ENCODE results near the gene RGS19.

The RGS19 gene

DNA sequence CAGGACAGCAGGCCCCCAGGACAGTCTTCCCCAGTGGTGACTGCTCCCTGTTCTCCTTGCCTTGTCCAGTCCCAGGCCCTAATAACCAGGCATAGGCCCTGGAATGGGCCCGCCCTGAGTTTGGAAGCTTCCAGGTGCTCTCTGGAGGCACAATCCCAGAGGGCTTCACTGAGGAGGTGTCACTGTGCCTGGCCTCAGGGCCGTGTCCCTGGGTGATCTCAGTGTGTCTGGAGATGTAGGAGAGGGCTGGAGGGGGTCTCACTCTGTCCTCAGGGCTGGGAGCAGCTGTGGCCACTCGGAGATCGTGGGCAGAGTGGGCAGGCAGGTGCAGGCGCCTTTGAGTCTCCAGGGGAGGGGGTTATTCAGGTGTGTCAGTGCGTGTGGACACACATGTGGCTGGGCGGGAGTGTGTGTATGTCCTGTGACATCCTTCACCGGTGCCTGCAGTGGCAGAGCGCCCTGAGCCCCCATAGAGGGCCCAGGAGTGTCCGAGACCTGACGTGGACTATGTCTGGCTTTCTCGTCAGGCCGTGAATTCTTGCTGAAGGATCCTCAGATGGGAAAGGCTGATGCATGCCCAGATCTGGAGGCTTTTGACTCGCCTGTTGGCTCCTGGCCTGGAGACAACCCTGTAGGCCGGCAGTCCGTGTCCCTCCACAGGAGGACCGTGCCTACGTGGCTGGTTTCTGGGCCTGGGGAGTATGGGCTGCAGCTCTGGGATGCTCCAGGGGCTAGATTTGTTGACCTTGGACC is 33.5 kb upstream of the RGS19 start:
- H3K4me1 Mint-ChIP-seq: peaks cover 3% of the 10 kb centered on the region
- H3K4me3 Mint-ChIP-seq: no peak overlapping the region
- ATAC-seq (no peak), DNase-seq (no peak)
- H3K27me3 Mint-ChIP-seq: no peaks in the 10 kb centered on the region
- H3K27ac Mint-ChIP-seq: no peak overlapping the region
- no peaks in the 10 kb centered on the region for H3K36me3 Mint-ChIP-seq (ENCODE audit: low read depth)
- H3K9me3 Mint-ChIP-seq: no peaks in the 10 kb centered on the region

DNA sequence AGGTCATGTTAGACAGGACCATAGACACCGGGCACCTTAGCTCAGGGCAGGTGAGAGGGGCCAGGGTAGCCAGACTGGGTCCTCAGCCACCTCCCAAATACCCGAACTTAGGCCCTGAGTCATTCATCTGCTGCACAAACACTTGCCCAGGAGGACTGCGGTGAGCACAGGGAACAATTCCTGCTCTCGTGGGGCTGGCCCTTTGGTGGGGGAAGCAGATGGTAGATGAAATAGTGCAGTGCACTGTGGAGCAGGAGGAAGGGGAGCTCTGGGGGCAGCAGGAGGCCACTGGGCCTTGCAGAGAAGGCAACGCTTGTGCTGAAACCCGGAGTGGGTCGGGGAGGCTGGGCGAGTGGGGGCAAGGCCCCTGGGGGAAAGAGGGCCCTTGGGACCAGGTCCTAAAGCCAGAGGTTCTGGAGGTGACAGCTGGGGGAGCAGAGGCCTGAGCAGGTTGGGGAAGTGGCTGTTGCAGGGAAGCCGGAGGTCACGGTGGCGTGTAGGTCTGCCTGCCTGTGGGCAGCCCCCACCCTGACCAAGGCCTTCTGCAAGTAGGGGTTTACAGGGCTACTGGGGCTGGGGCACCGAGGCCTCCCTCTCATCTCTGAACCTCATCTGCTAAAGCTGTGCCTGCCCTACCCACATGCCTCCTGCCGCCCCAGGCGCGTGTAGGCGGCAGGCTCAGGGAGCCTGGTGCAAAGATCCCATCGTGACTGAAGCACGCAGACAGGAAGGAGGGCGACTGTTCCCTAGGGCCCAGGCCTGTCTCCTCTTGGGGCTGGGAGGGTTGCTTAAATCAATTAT is 32.7 kb upstream of the RGS19 start:
- Mint-ChIP-seq H3K4me3 (no peak overlapping the region), H3K4me1 (peaks cover 6% of the 10 kb centered on the region), H3K36me3 (ENCODE audit: low read depth) (no peaks in the 10 kb centered on the region), H3K27ac (no peak overlapping the region), H3K27me3 (no peaks in the 10 kb centered on the region), H3K9me3 (no peaks in the 10 kb centered on the region)
- ATAC-seq: no peak
- DNase-seq: no peak

DNA sequence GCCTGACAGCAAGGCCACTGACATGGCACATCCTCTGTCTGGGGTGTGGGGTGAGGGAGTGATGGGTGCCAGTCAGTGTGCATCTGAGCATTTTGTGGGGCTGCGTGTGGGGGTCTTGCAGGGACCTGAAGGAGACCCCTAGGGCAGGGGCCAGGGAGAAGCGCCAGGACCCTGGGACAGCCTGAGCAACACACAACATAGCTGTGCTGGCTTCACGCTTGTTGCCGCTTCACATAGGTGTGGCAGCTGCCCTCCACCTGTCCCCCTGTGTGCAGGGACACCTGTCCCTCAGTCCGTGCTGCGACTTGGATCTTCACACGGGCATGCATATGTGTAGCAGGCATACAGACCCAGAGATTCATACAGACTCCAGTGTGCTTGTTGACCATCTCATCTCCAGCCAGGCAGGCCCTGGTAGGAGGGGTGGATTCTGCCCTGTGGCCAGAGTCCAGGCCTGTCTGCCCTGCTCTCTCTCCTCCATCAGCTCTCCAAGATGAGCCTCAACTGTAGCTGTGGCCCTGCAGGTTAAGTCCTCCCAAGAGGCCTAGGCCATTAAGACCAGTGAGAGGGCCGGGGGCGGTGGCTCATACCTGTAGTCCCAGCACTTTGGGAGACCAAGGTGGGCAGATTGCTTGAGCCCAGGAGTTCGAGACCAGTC is 31.2 kb upstream of the RGS19 start:
- H3K27ac Mint-ChIP-seq: no peak overlapping the region
- no peaks in the 10 kb centered on the region for H3K36me3 Mint-ChIP-seq (ENCODE audit: low read depth)
- no peak overlapping the region for H3K4me3 Mint-ChIP-seq
- DNase-seq: no peak
- H3K9me3 Mint-ChIP-seq: no peaks in the 10 kb centered on the region
- peaks cover 6% of the 10 kb centered on the region for H3K4me1 Mint-ChIP-seq
- no peaks in the 10 kb centered on the region for H3K27me3 Mint-ChIP-seq
- no peak for ATAC-seq

DNA sequence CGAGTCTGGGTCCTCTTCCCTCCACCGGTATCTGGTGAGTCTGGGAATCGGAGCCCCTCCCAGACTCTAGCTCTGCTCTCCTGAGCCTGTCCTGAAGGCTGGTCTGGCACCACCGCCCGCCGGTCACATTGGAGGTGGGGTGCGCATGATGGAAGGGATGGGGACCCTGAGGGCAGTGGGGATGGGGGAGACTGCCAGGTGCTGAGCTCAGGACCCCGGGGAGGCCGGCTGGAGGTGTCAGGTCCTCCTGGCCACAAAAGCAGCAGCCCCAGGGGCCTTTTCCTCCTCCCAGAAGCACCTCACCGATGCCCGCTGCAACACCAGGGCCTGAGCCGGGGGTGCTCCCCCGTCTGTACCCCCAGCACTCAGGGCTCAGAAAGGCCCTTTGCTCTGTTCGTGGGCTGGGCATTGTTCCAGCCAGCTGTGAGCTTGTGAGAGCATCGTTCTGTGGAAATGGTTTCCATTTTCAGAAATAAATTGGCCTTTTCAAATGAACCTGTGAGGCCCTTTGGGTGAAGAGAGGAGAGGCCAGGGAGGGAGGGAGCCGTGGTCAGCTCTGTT is 30.6 kb upstream of the RGS19 start:
- Mint-ChIP-seq H3K4me1 (peaks cover 6% of the 10 kb centered on the region), H3K4me3 (no peak overlapping the region), H3K27me3 (no peaks in the 10 kb centered on the region), H3K9me3 (no peaks in the 10 kb centered on the region), H3K36me3 (ENCODE audit: low read depth) (no peaks in the 10 kb centered on the region), H3K27ac (no peak overlapping the region)
- no peak for ATAC-seq
- no peak for DNase-seq

DNA sequence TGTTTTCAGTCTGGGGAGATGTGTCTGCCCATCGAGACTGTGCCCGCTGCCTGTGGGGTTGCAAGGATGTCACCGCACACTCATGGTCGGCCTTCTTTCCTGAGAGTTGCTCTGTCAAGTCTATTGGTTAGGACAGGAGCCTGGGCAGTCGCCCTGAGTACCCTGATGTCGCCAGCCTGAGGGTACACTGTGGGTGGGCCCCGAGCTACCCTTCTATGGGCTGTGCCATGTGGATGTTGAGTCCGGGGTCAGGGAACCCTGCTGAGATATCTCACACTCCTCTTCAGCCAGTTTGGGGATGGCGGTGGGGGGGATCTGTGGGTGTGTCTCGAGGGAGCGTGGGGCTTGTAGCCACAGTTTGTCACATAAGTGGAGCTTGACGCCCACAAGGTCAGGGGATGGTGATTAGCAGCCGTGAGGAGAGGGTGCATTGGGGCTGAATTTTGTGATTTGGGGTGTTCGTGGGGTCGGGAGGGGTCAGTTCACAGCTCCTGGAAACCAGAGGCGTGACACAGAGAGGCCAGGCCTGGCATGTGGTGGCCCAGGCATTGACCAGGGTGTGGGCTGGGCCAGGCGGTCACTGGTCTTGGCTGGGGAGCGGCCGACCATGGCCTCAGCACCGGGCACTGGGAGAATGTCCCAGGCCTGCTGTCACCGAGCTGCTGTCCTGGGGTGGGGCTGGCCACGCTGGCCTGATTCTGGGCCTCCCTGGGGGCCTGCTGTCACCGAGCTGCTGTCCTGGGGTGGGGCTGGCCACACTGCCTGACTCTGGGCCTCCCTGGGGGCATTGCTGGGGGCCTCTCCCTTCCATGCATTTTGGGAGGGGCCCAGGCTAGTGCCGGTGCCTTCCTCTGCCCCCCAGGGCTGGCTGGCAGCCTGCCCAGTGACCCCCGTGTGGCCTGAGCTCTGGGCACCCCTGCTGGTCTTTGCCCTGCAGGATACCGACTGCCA is 29.7 kb upstream of the RGS19 start:
- H3K4me3 Mint-ChIP-seq: no peak overlapping the region
- DNase-seq (no peak), ATAC-seq (no peak)
- peaks cover 6% of the 10 kb centered on the region for H3K4me1 Mint-ChIP-seq
- no peak overlapping the region for H3K27ac Mint-ChIP-seq
- H3K36me3 Mint-ChIP-seq (ENCODE audit: low read depth): no peaks in the 10 kb centered on the region
- H3K27me3 Mint-ChIP-seq: no peaks in the 10 kb centered on the region
- H3K9me3 Mint-ChIP-seq: no peaks in the 10 kb centered on the region

DNA sequence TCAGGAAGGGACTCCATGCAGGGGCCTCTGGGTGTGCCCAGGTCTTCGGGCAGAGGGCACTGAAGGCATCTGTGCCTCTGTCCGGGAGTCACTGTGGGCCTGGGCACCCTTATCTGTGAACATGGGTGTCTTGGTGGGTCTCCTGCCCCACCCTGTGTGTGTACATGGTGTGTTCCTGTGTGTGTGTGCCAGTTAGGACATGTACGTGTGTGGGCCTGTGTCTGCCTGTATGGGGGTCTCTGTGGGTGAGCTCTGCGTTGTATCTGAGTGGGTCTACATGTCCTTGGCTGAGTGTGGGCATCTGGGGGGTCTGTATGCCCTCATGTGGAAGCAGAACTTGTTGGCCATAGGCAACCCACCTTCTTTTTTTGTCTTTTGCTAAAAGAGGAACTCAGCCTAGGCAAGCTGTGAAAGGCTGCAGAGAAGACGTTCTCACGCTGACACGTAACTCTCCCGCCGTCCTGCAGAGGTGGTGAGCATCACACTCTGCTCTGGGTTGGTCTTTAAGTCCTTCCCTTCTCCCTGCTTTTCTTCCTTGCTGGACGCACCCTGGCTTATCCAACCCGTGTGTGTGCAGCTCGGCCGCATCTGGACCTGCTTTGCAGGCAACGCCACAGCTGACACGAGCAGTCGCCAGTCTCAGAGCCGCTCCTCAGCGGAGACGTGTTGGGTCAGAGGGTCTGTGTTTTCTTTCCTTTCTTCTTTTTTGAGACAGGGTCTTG is 28.6 kb upstream of the RGS19 start:
- Mint-ChIP-seq H3K4me3 (no peak overlapping the region), H3K27me3 (peaks cover 8% of the 10 kb centered on the region), H3K9me3 (no peaks in the 10 kb centered on the region), H3K27ac (no peak overlapping the region), H3K36me3 (ENCODE audit: low read depth) (no peaks in the 10 kb centered on the region), H3K4me1 (peaks cover 6% of the 10 kb centered on the region)
- ATAC-seq (no peak), DNase-seq (no peak)

DNA sequence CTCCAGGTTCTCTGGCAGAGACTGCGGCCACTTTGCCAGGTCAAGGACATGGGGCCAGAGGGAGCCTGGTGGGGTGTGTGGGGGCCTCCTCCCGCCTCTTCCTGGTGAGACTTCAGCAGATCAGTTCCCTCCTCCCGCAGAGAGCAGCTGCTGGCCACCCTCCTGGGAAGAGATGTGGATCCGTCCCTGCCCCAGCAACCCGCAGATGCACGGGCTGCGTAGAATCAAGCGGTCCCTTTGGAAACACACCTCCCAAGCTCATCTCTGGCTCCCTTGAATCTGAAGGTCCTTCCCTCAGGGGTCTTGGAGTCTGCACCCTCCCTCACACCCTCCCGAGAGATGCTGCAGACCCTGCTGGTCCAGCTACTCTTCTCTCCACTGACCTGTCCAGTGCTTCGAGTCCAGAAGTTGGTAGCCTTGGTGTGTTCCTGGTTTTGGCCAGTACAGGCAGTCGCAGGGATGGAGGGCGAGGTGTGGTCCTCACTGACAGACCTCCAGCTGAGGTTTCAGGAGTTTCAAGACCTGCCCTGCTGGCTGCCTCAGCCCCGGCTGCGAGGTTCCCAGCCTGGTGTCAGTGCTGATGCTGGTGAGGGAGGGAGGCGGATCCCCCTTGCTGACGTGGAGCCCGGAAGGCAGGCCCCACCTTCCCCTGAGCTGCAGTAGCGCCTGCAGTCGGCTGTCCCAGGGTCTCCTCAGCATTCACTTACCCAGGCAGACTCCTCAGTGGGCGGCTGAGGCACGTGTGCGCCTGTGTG is 27.8 kb upstream of the RGS19 start, which contains the start of gene NPBWR2:
Gene NPBWR2 (minus strand): TSS at position 585 of the 755 bp plus-strand sequence. CDS start 734 bp downstream, outside the sequence.
- H3K27ac Mint-ChIP-seq: no peak within 1 kb of the TSS
- DNase-seq (peak; percentile 33), ATAC-seq (peak; percentile 56)
- peaks cover 9% of the 10 kb centered on the region for H3K4me1 Mint-ChIP-seq
- H3K36me3 Mint-ChIP-seq (ENCODE audit: low read depth): no peaks in the 10 kb centered on the region
- H3K27me3 Mint-ChIP-seq: peaks cover 12% of the 10 kb centered on the region
- H3K9me3 Mint-ChIP-seq: no peaks in the 10 kb centered on the region
- H3K4me3 Mint-ChIP-seq: no peak within 1 kb of the TSS

DNA sequence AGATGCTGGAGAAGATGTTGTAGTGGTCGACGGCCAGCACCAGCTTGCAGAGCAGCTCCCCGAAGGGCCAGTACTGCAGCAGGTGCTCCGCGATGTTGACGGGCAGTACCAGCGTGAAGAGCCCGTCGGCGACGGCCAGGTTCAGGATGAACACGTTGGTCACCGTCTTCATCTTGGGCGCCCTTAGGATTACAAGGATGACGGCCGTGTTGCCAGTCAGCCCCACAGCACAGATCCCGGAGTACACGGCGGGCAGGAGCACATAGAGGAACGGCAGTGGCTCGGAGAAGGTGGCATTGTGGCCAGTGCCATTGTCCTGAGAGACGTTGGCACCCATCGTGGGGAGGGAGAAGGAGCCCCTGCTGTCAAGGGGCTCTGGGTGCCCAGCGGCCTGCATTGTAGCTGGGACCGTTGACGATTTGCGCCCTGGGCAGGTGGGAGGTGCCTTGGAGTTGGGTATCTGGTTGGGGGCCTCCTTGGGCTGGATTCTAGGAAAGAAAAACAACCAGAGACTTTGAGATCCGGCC is 27.2 kb upstream of the RGS19 start:
- H3K36me3 Mint-ChIP-seq (ENCODE audit: low read depth): no peaks in the 10 kb centered on the region
- DNase-seq (no peak), ATAC-seq (no peak)
- no peak overlapping the region for H3K27ac Mint-ChIP-seq
- no peaks in the 10 kb centered on the region for H3K9me3 Mint-ChIP-seq
- no peak overlapping the region for H3K4me3 Mint-ChIP-seq
- peaks cover 13% of the 10 kb centered on the region for H3K27me3 Mint-ChIP-seq
- peaks cover 10% of the 10 kb centered on the region for H3K4me1 Mint-ChIP-seq

DNA sequence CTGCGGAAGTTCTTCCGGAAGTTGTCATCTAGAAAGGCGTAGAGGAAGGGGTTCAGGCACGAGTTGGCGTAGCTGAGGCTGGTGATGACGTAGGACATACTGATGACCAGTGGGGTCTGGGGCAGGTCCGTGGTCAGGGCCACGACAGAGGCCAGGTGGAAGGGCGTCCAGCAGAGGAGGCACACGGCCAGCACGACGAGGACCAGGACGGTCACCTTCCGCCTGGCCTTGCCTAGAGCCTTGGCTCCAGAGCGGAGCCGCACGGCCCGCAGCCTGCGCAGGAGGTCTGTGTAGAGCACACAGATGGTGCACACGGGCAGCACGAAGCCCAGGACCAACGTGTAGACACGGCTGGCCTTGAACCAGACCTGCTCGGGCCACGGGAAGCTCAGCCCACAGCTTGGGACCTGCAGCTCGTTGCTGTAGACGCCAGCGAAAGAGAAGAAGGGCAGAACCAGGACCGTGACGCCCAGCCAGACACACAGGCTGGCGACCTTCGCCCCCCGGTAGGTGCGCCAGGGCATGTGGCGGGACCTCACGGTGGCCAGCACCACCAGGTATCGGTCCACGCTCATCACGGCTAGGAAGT is 26.6 kb upstream of the RGS19 start:
- H3K4me1 Mint-ChIP-seq: peaks cover 15% of the 10 kb centered on the region
- H3K4me3 Mint-ChIP-seq: no peak overlapping the region
- H3K36me3 Mint-ChIP-seq (ENCODE audit: low read depth): no peaks in the 10 kb centered on the region
- peaks cover 18% of the 10 kb centered on the region for H3K27me3 Mint-ChIP-seq
- no peaks in the 10 kb centered on the region for H3K9me3 Mint-ChIP-seq
- H3K27ac Mint-ChIP-seq: no peak overlapping the region
- ATAC-seq (no peak), DNase-seq (no peak)

DNA sequence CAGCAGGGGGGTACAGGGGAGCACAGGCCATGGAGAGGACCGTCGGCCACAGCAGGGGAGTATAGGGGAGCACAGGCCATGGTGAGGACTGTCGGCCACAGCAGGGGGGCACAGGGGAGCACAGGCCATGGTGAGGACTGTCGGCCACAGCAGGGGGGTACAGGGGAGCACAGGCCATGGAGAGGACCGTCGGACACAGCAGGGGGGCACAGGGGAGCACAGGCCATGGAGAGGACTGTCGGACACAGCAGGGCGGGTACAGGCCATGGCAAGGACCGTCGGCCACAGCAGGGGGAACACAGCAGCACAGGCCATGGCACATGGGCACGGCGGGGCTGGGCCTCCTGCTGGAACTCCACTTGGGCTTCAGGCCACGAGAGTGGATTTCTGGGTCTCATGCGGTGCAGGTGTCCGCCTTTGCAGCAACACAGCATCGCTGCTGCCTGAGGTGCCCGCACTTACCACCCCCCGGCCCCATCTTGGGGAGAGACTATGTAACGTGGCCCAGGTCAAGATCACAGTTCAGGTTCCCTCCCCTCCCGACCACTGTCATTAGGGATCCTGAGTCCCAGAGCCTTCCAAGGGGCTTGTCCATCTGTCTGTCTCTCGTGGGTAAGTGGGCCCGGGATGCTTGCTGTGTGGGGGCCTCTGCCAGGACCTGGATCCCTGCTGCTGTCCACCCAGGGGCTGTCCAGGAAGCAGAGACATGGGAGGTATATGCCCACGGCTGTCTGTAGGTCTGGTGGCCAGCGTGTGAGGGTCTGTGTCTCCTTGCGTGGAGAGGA is 25.5 kb upstream of the RGS19 start:
- DNase-seq (no peak), ATAC-seq (no peak)
- peaks cover 19% of the 10 kb centered on the region for H3K27me3 Mint-ChIP-seq
- no peak overlapping the region for H3K4me3 Mint-ChIP-seq
- H3K27ac Mint-ChIP-seq: no peak overlapping the region
- H3K4me1 Mint-ChIP-seq: peaks cover 26% of the 10 kb centered on the region
- H3K36me3 Mint-ChIP-seq (ENCODE audit: low read depth): no peaks in the 10 kb centered on the region
- no peaks in the 10 kb centered on the region for H3K9me3 Mint-ChIP-seq

DNA sequence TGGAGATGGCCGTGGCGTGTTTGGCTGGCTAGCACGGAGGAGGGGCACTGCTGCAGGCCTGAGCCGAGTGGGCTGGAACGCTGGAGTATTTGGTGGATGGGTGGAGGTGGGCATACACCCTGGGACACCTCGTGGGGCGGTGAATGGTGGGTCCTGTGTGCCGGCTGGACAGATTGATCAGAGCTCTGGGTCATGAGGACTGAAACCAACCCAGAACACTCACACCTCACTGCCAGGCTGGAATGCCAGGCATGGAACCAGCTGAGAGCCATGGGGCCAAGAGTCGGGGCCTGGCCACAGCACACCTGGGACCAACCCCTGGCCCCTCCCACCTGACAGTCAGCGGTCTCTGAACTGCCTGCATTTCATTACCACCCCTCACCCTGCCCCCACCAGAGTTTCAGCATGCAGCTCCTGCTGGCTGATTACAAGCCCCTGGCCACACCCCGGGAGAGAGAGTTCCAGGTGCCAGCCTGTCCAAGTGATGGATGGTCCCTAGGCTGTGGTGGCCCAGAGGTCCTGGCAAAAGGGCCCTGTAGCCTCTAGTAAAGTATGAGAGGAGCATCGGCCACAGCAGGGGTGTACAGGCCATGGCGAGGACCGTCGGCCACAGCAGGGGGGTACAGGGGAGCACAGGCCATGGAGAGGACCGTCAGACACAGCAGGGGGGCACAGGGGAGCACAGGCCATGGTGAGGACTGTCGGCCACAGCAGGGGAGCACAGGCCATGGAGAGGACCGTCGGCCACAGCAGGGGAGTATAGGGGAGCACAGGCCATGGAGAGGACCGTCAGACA is 24.8 kb upstream of the RGS19 start:
- H3K36me3 Mint-ChIP-seq (ENCODE audit: low read depth): no peaks in the 10 kb centered on the region
- ATAC-seq (no peak), DNase-seq (no peak)
- no peak overlapping the region for H3K4me3 Mint-ChIP-seq
- peaks cover 19% of the 10 kb centered on the region for H3K27me3 Mint-ChIP-seq
- peaks cover 27% of the 10 kb centered on the region for H3K4me1 Mint-ChIP-seq
- no peak overlapping the region for H3K27ac Mint-ChIP-seq
- H3K9me3 Mint-ChIP-seq: no peaks in the 10 kb centered on the region
